Activated naive CD4-positive, alpha-beta T cell treated with Interleukin-2 at 50 U/mL for 16 hours (primary cell): Measurements from ENCODE around the gene TMEM25.
"Not testable (repeated sequence)": the region's sequence is repeated elsewhere in the genome, so short reads cannot be mapped to it uniquely, and the experiment has no call there.

ENCODE experiments used
- DNase-seq: peaks from one replicate; pipeline ENCODE4 v3.0.0-alpha.2; 2020

The TMEM25 gene

GRCh38 chr11:118532852-118533768 is 2.1 kb downstream of the TMEM25 start:
- DNase-seq: no peak

DNA sequence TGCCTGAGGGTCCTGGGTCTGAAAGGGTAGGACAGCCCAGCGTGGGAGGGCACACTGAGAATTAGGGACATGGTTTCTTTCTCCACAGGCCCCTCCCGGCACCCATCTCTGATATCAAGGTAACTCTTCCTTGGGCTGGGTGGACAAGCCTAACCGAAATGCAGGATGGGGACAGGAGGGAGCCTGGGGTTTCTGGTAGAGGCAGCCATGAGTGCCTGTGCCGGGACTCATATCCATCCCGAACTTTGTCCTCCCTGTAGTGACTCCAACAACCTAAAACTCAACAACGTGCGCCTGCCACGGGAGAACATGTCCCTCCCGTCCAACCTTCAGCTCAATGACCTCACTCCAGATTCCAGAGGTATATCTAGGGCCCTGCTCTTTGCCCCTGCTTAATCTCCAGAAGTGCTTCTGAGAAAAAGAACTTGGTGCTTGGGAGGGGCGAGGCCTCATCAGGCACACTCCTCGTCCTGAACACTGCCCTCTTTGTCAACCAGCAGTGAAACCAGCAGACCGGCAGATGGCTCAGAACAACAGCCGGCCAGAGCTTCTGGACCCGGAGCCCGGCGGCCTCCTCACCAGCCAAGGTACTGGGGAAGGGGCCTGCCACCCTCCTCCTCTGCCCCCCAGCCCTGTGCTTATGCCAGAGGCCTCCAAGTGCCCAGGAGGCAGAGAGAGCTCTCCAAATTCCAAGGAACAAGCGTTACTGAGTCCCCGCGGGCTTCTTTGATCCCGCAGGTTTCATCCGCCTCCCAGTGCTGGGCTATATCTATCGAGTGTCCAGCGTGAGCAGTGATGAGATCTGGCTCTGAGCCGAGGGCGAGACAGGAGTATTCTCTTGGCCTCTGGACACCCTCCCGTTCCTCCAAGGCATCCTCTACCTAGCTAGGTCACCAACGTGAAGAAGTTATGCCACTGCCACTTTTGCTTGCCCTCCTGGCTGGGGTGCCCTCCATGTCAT is 3.1 kb downstream of the TMEM25 start:
- no peak for DNase-seq

DNA sequence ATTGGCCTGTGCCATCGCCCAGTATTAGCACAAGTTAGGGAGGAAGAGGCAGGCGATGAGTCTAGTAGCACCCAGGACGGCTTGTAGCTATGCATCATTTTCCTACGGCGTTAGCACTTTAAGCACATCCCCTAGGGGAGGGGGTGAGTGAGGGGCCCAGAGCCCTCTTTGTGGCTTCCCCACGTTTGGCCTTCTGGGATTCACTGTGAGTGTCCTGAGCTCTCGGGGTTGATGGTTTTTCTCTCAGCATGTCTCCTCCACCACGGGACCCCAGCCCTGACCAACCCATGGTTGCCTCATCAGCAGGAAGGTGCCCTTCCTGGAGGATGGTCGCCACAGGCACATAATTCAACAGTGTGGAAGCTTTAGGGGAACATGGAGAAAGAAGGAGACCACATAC is 4.3 kb downstream of the TMEM25 start:
- DNase-seq: no peak

GRCh38 chr11:118536726-118537125 is 5.7 kb downstream of the TMEM25 start:
- DNase-seq: no peak

- DNase-seq: no peak
These were observed 6.5 kb downstream of the TMEM25 start for GRCh38 chr11:118537409-118537980.

GRCh38 chr11:118544010-118544646 is 13.1 kb downstream of the TMEM25 start:
- DNase-seq: no peak

GRCh38 chr11:118544647-118545010 is 13.6 kb downstream of the TMEM25 start:
- DNase-seq: no peak

DNA sequence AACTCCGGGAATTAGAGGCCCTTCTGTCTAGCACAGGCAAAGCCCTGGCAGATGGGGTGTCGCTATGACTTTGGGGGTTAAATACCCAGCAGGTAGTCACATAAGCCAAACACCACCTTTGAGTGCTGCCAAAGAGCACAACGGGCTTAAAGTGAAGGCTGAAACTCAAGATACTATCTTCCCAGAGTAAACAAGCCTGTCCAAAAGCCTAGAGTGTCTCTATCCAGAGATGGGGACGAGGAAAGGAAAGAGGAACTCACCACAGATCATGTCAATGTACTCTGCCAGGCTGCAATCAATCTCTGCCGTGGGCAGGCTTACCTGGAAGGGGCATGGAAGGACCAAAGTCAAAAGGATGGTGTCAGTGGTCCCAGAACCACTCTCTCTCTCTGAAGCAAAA is 14.5 kb downstream of the TMEM25 start:
- no peak for DNase-seq

GRCh38 chr11:118547132-118547531 is 16.1 kb downstream of the TMEM25 start:
- DNase-seq: no peak

DNA sequence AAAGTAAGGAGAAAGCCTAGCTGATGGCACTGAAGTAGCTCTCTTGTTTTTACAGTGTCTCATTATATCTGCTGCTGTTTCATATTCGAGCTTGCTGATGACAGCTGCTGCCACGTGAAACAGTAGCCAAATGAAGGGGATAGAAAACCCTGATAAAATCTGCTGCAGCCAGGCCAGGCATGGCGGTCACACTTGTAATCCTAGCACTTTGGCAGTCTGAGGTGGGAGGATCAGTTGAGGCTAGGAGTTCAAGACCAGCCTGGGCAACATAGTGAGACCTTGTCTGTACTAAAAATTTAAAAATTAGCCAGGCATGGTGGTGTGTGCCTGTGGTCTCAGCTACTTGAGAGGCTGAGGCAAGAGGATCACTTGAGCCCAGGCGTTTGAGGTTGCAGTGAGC is 21.3 kb downstream of the TMEM25 start:
- no peak for DNase-seq

GRCh38 chr11:118560806-118561205 is 29.8 kb downstream of the TMEM25 start:
- no peak for DNase-seq

DNA sequence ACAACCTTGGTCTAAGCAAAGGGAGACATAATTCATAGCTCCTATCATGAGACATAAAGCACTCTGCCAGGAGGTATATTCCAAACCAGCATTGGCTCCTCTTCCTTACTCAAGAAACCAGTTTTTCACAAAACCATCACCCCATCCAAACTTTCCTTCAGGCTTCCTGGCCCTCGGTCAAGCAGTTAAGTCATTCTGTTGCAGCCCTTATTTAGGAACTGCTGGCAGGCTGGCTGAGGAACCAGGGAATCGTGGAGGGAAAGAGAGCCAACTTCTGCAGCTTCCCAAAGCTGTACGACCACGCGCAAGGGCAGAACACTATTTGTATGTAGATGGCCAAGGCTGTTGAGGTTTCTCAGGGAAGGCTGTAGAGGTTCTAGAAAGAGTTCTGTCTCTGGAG is 34.1 kb downstream of the TMEM25 start:
- no peak for DNase-seq

- no peak for DNase-seq
These were observed 38.7 kb downstream of the TMEM25 start for GRCh38 chr11:118569670-118570069.

DNA sequence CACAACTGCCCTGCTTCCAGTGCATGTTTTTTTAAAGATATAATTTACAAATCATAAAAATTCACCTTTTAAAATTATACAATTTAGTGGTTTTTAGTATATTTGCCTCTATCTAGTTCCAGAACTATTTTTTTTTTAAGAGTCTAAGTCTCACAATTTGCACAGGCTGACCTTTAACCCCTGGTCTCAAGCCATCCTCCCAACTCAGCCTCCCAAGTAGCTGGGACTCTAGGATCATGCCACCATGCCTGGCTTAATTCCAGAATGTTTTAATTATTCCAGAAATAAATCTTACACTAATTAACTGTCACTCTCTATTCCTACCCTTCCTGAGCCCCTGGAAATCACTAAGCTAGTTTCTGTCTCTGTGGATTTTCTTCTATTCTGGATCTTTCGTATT is 39.8 kb downstream of the TMEM25 start:
- DNase-seq: no peak

GRCh38 chr11:118571701-118572060 is 40.7 kb downstream of the TMEM25 start:
- peak; percentile 17 for DNase-seq

DNA sequence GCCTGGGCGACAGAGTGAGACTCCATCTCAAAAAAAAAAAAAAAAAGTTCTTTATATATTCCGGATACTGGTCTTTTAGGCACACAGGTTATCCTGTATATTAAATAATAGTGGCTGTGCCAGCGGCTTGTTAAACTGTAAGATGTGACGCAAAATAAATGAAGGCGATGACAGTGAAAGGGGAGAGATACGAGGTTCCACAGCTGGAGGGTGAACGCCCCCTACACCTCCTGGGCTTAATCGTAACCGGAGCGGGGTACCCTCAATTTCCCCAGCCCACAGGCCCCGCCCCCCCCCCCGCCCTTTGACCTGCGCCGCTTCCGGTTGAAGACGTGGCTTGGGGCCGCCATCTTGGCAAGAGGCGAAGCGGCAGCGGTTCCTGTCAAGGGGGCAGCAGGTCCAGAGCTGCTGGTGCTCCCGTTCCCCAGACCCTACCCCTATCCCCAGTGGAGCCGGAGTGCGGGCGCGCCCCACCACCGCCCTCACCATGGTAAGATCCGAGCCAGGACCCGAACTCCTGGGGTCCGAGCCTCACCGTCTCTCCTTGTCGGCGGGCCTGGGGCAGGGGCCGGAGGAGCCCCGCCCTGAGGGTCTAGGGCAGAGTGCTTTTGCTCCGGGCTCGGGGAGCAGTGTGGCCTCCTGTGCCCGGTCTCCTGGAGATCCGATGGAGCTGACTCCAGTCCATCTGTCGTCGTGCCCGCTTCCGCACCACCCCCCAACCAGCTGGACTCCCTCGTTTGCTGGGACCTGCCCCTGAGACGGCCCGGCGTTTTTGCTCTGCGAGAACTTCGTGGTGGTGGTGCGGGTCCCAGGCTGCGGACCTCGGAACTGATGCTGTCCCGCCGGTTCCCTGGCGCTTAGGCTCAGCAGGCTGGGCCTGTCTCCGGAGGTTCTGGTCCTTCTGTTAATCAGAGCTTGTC is 41.3 kb downstream of the TMEM25 start, which contains the start of gene ARCN1:
Gene ARCN1 (plus strand): TSS at position 349 of the 920 bp plus-strand sequence. CDS start 139 bp downstream, at position 488.
- DNase-seq: peak; percentile 83

DNA sequence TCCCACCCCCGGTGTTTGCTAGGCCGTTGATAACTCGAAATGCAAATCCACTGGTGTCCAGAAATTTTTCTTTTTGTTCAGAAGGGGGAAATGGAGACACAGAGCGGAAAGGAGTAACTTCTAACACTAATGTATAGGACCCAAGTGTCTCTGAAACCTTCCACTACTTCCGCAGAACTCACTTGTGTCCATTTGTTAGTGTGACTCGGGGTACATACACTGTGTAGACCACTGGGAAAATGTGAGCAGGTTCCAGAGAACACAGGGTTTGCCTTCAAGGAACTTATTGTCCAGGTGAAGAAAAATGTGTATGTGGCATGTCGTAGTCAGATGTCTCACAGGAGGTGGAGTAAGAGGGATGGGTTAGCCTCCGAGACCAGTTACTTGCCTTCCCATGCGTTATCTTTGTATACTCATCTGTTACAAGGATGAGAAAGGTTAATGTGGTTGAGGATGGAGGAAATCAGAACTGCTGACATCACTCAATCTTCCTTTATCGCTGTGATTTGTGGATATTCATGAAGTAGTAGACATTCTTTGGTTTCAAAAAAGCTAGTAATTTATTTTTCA is 42.1 kb downstream of the TMEM25 start:
- peak; percentile 22 for DNase-seq

DNA sequence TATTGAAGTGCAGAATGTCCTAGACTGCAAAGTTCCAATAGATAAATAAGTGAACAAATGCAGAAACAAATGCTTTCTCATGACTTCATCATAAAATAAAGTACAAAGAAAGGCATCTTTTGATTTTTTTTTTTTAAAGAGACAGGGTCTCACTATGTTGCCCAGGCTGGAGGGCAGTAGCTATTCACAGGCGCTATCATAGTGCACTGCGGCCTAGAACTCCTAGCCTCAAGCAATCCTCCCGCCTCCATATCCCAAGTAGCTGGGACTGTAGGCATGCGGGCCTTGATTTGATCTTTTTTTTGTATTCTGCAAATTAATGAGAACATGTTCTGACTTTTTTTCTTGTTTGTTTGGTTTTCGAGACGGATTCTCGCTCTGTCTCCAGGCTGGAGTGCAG is 43.6 kb downstream of the TMEM25 start:
- no peak for DNase-seq

- DNase-seq: not testable (repeated sequence)
These were observed 47.0 kb downstream of the TMEM25 start for GRCh38 chr11:118577995-118578394.

DNA sequence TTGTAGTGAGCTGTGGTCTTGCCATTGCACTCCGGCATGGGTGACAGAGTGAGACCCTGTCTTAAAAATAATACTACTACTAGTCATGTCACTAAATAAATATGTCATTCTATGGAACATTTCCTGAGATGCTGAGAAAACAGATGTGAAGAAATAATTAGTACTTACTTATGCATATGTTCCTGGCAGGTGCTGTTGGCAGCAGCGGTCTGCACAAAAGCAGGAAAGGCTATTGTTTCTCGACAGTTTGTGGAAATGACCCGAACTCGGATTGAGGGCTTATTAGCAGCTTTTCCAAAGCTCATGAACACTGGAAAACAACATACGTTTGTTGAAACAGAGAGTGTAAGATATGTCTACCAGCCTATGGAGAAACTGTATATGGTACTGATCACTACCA is 50.1 kb downstream of the TMEM25 start:
- DNase-seq: no peak
